Activated CD8-positive, alpha-beta T cell treated with anti-CD3 and anti-CD28 coated beads for 36 hours (primary cell): Measurements from ENCODE around the gene ZNF335. TPM values are rescaled to one million over a fixed set of nuclear protein-coding genes. Genes with fewer than 3 reads are reported as not detected.

Experiments used
- ATAC-seq: fragments of 200-7000 bp; cut with Tn5 transposase; one replicate; pipeline ENCODE4 v1.10.0; 2021; ENCODE audit warnings: mild to moderate bottlenecking, moderate library complexity
- CTCF ChIA-PET: fragments of 350-600 bp; sonication (Branson Sonifier 250); formaldehyde crosslinking; loops from one replicate; lab custom pipeline; 2021; ENCODE audit warnings: antibody characterized with exemption; lab: Charles Lee
- POLR2A ChIA-PET: fragments of 350-600 bp; sonication (Branson Sonifier 250); formaldehyde crosslinking; loops from one replicate; lab custom pipeline; 2021; ENCODE audit warnings: antibody characterized with exemption; lab: Charles Lee
- DNase-seq: peaks from one replicate; pipeline ENCODE4 v3.0.0-alpha.2; 2020
- H3K27ac Mint-ChIP-seq: one replicate; pipeline ENCODE4 v1.8.0; 2021; ENCODE audit warnings: mild to moderate bottlenecking, mixed read lengths
- H3K27me3 Mint-ChIP-seq: one replicate; pipeline ENCODE4 v1.8.0; 2021; ENCODE audit warnings: mixed read lengths
- H3K36me3 Mint-ChIP-seq: one replicate; pipeline ENCODE4 v1.8.0; 2021; ENCODE audit warnings: low read depth, mixed read lengths
- H3K4me1 Mint-ChIP-seq: one replicate; pipeline ENCODE4 v1.8.0; 2021; ENCODE audit warnings: low read depth, mixed read lengths
- H3K4me3 Mint-ChIP-seq: one replicate; pipeline ENCODE4 v1.8.0; 2021; ENCODE audit warnings: mild to moderate bottlenecking, moderate library complexity, mixed read lengths
- H3K9me3 Mint-ChIP-seq: one replicate; pipeline ENCODE4 v1.8.0; 2021; ENCODE audit warnings: mixed read lengths
- CTCF ChIP-seq: fragments of 200-600 bp; IDR thresholded peaks from one replicate; pipeline ENCODE4 v1.8.0; 2022; ENCODE audit warnings: antibody characterized with exemption, mild to moderate bottlenecking
- intact Hi-C: fragments of 100-400 bp; cut with micrococcal nuclease; formaldehyde crosslinking; loops from one replicate; pipeline ENCODE4 v1.10.0; 2022
- total RNA-seq, 2 experiments: library from RNA; stranded (reverse); gene quantifications; one replicate each; pipeline ENCODE4 v1.2.3, GENCODE V29; 2021

The ZNF335 gene
- total RNA-seq, 2 experiments from 2014 or later, result 27.0 to 28.8 TPM

DNA sequence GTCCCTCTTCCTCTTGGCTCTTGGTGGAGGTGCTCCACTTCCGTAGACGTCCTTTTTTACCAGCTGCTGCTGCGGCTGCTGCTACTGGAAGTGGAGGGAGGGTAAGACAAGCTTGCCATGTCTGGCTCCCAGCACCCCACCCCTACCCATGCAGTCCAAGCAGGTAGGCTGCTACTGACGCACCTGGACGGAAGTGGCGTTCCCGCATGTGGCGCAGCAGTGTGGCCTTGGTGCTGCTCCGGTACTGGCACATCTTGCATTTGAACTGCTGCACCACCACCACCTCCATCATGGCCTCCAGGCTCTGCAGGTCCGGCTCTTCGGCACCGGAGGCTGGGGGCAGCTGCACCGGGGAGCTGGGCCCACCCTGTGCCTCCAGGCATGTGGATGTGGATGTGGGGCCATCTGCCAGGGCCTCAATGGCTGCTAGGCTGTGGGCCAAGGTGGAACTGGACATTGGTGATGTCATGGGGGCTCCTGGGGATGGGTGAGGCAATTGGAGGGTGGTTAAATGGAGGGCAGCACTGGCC, 4.4 kb downstream of the ZNF335 start:
- H3K27ac Mint-ChIP-seq, result no peak overlapping the region
- no peaks in the 10 kb centered on the region for H3K9me3 Mint-ChIP-seq
- peaks cover 16% of the 10 kb centered on the region for H3K4me1 Mint-ChIP-seq
- no peak overlapping the region for H3K4me3 Mint-ChIP-seq
- DNase-seq (no peak), ATAC-seq (no peak)
- H3K27me3 Mint-ChIP-seq, result no peaks in the 10 kb centered on the region
- ChIA-PET POLR2A (interaction anchor here (1.1 to 2.5 kb wide), 2 partner anchors 15 to 18 kb away, joined by 3 to 9 read pairs; no protein-coding TSS in a partner anchor), CTCF (interaction anchor here (4.0 to 5.2 kb wide), 3 partner anchors 19 to 169 kb away, joined by 31 to 74 read pairs (median 40); partner anchors contain the start of gene PCIF1)
- intact Hi-C loops, result no loop called here
- TF ChIP-seq CTCF, result no peak
- peaks cover 44% of the 10 kb centered on the region for H3K36me3 Mint-ChIP-seq

- ChIA-PET POLR2A (interaction anchor here (1.0 to 1.6 kb wide), 6 partner anchors 11 to 29 kb away, joined by 3 to 6 read pairs (median 5); no protein-coding TSS in a partner anchor), CTCF (interaction anchor here (1.0 to 1.8 kb wide), 5 partner anchors 21 to 141 kb away, joined by 3 to 9 read pairs (median 3); no protein-coding TSS in a partner anchor)
- no peak overlapping the region for H3K27ac Mint-ChIP-seq
- DNase-seq (no peak), ATAC-seq (no peak)
- H3K9me3 Mint-ChIP-seq, result no peaks in the 10 kb centered on the region
- H3K4me1 Mint-ChIP-seq, result peaks cover 13% of the 10 kb centered on the region
- intact Hi-C loops, result no loop called here
- H3K27me3 Mint-ChIP-seq, result no peaks in the 10 kb centered on the region
- H3K4me3 Mint-ChIP-seq, result no peak overlapping the region
- peaks cover 50% of the 10 kb centered on the region for H3K36me3 Mint-ChIP-seq
- TF ChIP-seq CTCF, result no peak
Measured at GRCh38 chr20:45965169-45966002, 6.6 kb downstream of the ZNF335 start.

- POLR2A ChIA-PET, result interaction anchor here (1.6 kb wide), 1 partner anchor 10 kb away, joined by 6 read pairs; no protein-coding TSS in a partner anchor
- Mint-ChIP-seq H3K4me3 (no peak overlapping the region), H3K9me3 (no peaks in the 10 kb centered on the region), H3K27ac (no peak overlapping the region), H3K27me3 (no peaks in the 10 kb centered on the region), H3K4me1 (no peaks in the 10 kb centered on the region), H3K36me3 (peaks cover 53% of the 10 kb centered on the region)
- CTCF ChIA-PET, result interaction anchor here (3.5 kb wide), 1 partner anchor 165 kb away, joined by 25 read pairs; no protein-coding TSS in a partner anchor
- TF ChIP-seq CTCF, result no peak
- ATAC-seq (no peak), DNase-seq (no peak)
- intact Hi-C loops, result no loop called here
Measured at GRCh38 chr20:45964006-45964400, 8.0 kb downstream of the ZNF335 start.

- H3K4me3 Mint-ChIP-seq, result no peak overlapping the region
- no peaks in the 10 kb centered on the region for H3K27me3 Mint-ChIP-seq
- ChIA-PET POLR2A (interaction anchor here (0.6 to 4.4 kb wide), 3 partner anchors 9 to 29 kb away, joined by 3 to 43 read pairs (median 5); partner anchors contain the start of genes PCIF1 and ZNF335), CTCF (interaction anchor here (0.7 to 3.5 kb wide), 5 partner anchors 9 to 164 kb away, joined by 3 to 25 read pairs (median 3); no protein-coding TSS in a partner anchor)
- intact Hi-C loops, result no loop called here
- ATAC-seq, result peak; percentile 58
- no peaks in the 10 kb centered on the region for H3K9me3 Mint-ChIP-seq
- H3K4me1 Mint-ChIP-seq, result no peaks in the 10 kb centered on the region
- no peak overlapping the region for H3K27ac Mint-ChIP-seq
- TF ChIP-seq CTCF, result no peak
- DNase-seq, result no peak
- H3K36me3 Mint-ChIP-seq, result peaks cover 60% of the 10 kb centered on the region
Measured at GRCh38 chr20:45963059-45964005, 8.7 kb downstream of the ZNF335 start.
